ENCODE data around the gene ANGPTL3. TPM values are rescaled to one million over a fixed set of nuclear protein-coding genes. Genes with fewer than 3 reads are reported as not detected.

The ANGPTL3 gene
- polyA plus RNA-seq, 1 donor (not counting 4 experiments of a cell fraction or from before 2014, with no cell fraction given): not detected

GRCh38 chr1:62613325-62613727, 16.0 kb downstream of the ANGPTL3 start:
- no peak overlapping the region for H3K27ac ChIP-seq (ENCODE audit: control insufficient read depth, insufficient read depth, low read length)
- peaks cover 0 to 3% of the 10 kb centered on the region in 2 experiments for H3K36me3 ChIP-seq (ENCODE audit: control insufficient read depth in 2 of 2, extremely low read depth in 1 of 2, insufficient read depth in 2 of 2, low read length in 2 of 2)
- no peak overlapping the region for H3K4me2 ChIP-seq (ENCODE audit: control insufficient read depth, extremely low read depth, insufficient read depth, low read depth, low read length)
- H3K79me2 ChIP-seq (ENCODE audit: control insufficient read depth, insufficient read depth, low read length): no peaks in the 10 kb centered on the region
- no peak for TF ChIP-seq EZH2 (IDR thresholded peaks at IDR 0.05; ENCODE audit: low read length)
- TF ChIP-seq, protein P1, sequence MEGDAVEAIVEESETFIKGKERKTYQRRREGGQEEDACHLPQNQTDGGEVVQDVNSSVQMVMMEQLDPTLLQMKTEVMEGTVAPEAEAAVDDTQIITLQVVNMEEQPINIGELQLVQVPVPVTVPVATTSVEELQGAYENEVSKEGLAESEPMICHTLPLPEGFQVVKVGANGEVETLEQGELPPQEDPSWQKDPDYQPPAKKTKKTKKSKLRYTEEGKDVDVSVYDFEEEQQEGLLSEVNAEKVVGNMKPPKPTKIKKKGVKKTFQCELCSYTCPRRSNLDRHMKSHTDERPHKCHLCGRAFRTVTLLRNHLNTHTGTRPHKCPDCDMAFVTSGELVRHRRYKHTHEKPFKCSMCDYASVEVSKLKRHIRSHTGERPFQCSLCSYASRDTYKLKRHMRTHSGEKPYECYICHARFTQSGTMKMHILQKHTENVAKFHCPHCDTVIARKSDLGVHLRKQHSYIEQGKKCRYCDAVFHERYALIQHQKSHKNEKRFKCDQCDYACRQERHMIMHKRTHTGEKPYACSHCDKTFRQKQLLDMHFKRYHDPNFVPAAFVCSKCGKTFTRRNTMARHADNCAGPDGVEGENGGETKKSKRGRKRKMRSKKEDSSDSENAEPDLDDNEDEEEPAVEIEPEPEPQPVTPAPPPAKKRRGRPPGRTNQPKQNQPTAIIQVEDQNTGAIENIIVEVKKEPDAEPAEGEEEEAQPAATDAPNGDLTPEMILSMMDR (optimal IDR thresholded peaks at IDR 0.05 in 1 of 3, IDR thresholded peaks at IDR 0.05 in 1 of 3, conservative IDR thresholded peaks at IDR 0.05 in 1 of 3; ENCODE audit: extremely low read depth in 1 of 3, insufficient read depth in 2 of 3, low read length in 3 of 3): no peak
- no peaks in the 10 kb centered on the region for H4K20me1 ChIP-seq (ENCODE audit: control insufficient read depth, extremely low read depth, insufficient read depth, low read length)
- no peak overlapping the region for H2AFZ ChIP-seq (ENCODE audit: control insufficient read depth, low read length)
- DNase-seq (ENCODE audit: low read depth, low spot score) (no peak), FAIRE-seq (no peak)
- dilution Hi-C loops (cut with MboI; ENCODE audit: extremely low pct_ligation_motif_present, low sequenced_read_pairs): no loop called here
- H3K9ac ChIP-seq (ENCODE audit: control insufficient read depth, extremely low read depth, insufficient read depth, low read length): no peak overlapping the region
- no peaks in the 10 kb centered on the region for H3K9me3 ChIP-seq (ENCODE audit: control insufficient read depth, low read depth, low read length)
- H3K27me3 ChIP-seq (ENCODE audit: control insufficient read depth, extremely low read depth, insufficient read depth, low read length): no peaks in the 10 kb centered on the region
- no peak overlapping the region for H3K4me3 ChIP-seq (ENCODE audit: control insufficient read depth in 2 of 3, extremely low read depth in 1 of 3, insufficient read depth in 2 of 3, low read depth in 1 of 3, low read length in 3 of 3)
- no peaks in the 10 kb centered on the region for H3K4me1 ChIP-seq (ENCODE audit: control insufficient read depth, extremely low read depth, insufficient read depth, low read length)
- H3K9me1 ChIP-seq (ENCODE audit: control insufficient read depth, extremely low read depth, insufficient read depth, low read length): no peaks in the 10 kb centered on the region

DNA sequence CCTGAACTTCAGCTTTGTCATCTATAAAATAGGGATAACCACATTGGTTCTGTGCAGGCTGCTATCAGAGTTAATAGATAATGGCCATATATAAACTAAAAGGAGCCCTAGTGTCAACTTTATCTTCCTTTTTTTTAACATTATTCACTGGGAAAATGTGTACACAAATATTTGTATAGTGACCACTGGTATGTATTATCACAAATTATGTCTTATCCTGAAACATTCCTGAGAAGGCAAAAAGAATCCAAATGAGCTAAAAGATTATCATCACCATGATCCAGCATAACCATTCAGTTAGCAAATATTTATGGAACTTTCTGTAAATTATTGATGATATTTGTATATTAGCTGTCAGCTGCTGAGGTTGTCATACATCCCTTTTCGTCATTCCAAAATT, 16.6 kb downstream of the ANGPTL3 start:
- no peak for TF ChIP-seq EZH2 (IDR thresholded peaks at IDR 0.05; ENCODE audit: low read length)
- TF ChIP-seq, protein P1 (optimal IDR thresholded peaks at IDR 0.05 in 1 of 3, IDR thresholded peaks at IDR 0.05 in 1 of 3, conservative IDR thresholded peaks at IDR 0.05 in 1 of 3; ENCODE audit: extremely low read depth in 1 of 3, insufficient read depth in 2 of 3, low read length in 3 of 3): no peak
- no peak overlapping the region for H3K27ac ChIP-seq (ENCODE audit: control insufficient read depth, insufficient read depth, low read length)
- FAIRE-seq: no peak
- peaks cover 0 to 3% of the 10 kb centered on the region in 2 experiments for H3K36me3 ChIP-seq (ENCODE audit: control insufficient read depth in 2 of 2, extremely low read depth in 1 of 2, insufficient read depth in 2 of 2, low read length in 2 of 2)
- H3K4me3 ChIP-seq (ENCODE audit: control insufficient read depth in 2 of 3, extremely low read depth in 1 of 3, insufficient read depth in 2 of 3, low read depth in 1 of 3, low read length in 3 of 3): no peak overlapping the region
- no peaks in the 10 kb centered on the region for H3K9me1 ChIP-seq (ENCODE audit: control insufficient read depth, extremely low read depth, insufficient read depth, low read length)
- no peak for DNase-seq (ENCODE audit: low read depth, low spot score)
- H4K20me1 ChIP-seq (ENCODE audit: control insufficient read depth, extremely low read depth, insufficient read depth, low read length): no peaks in the 10 kb centered on the region
- dilution Hi-C loops (cut with MboI; ENCODE audit: extremely low pct_ligation_motif_present, low sequenced_read_pairs): no loop called here
- no peaks in the 10 kb centered on the region for H3K79me2 ChIP-seq (ENCODE audit: control insufficient read depth, insufficient read depth, low read length)
- H3K27me3 ChIP-seq (ENCODE audit: control insufficient read depth, extremely low read depth, insufficient read depth, low read length): no peaks in the 10 kb centered on the region
- H3K4me2 ChIP-seq (ENCODE audit: control insufficient read depth, extremely low read depth, insufficient read depth, low read depth, low read length): no peak overlapping the region
- no peak overlapping the region for H3K9ac ChIP-seq (ENCODE audit: control insufficient read depth, extremely low read depth, insufficient read depth, low read length)
- no peak overlapping the region for H2AFZ ChIP-seq (ENCODE audit: control insufficient read depth, low read length)
- no peaks in the 10 kb centered on the region for H3K9me3 ChIP-seq (ENCODE audit: control insufficient read depth, low read depth, low read length)
- no peaks in the 10 kb centered on the region for H3K4me1 ChIP-seq (ENCODE audit: control insufficient read depth, extremely low read depth, insufficient read depth, low read length)
